ENCODE measurements around the gene LYPD6B. TPM values are rescaled to one million over a fixed set of nuclear protein-coding genes. Genes with fewer than 3 reads are reported as not detected.

LYPD6B gene
- total RNA-seq, 2 experiments from 2014 or later, result not detected

GRCh38 chr2:149134335-149134923, 95.9 kb downstream of the LYPD6B start:
- Mint-ChIP-seq H3K36me3 (no peaks in the 10 kb centered on the region), H3K27ac (no peak overlapping the region), H3K27me3 (peaks cover 13% of the 10 kb centered on the region), H3K4me3 (no peak overlapping the region), H3K4me1 (no peaks in the 10 kb centered on the region), H3K9me3 (ENCODE audit: low read depth) (no peaks in the 10 kb centered on the region)
- CTCF ChIA-PET, result no interaction called here
- DNase-seq (no peak), ATAC-seq (no peak)

GRCh38 chr2:149136111-149136510, 97.6 kb downstream of the LYPD6B start:
- Mint-ChIP-seq H3K4me1 (no peaks in the 10 kb centered on the region), H3K4me3 (no peak overlapping the region), H3K36me3 (no peaks in the 10 kb centered on the region), H3K27ac (no peak overlapping the region), H3K9me3 (ENCODE audit: low read depth) (no peaks in the 10 kb centered on the region), H3K27me3 (peaks cover 15% of the 10 kb centered on the region)
- ATAC-seq (no peak), DNase-seq (no peak)
- CTCF ChIA-PET, result no interaction called here

- Mint-ChIP-seq H3K4me1 (no peaks in the 10 kb centered on the region), H3K4me3 (no peak overlapping the region), H3K27me3 (peaks cover 18% of the 10 kb centered on the region), H3K27ac (no peak overlapping the region), H3K36me3 (no peaks in the 10 kb centered on the region), H3K9me3 (ENCODE audit: low read depth) (no peaks in the 10 kb centered on the region)
- CTCF ChIA-PET, result no interaction called here
- ATAC-seq, result no peak
- no peak for DNase-seq
Measured at GRCh38 chr2:149141046-149141445, 102.5 kb downstream of the LYPD6B start.

GRCh38 chr2:149143734-149144133, 105.2 kb downstream of the LYPD6B start:
- Mint-ChIP-seq H3K9me3 (ENCODE audit: low read depth) (no peaks in the 10 kb centered on the region), H3K4me1 (no peaks in the 10 kb centered on the region), H3K36me3 (no peaks in the 10 kb centered on the region), H3K4me3 (no peak overlapping the region), H3K27ac (no peak overlapping the region), H3K27me3 (peaks cover 22% of the 10 kb centered on the region)
- DNase-seq (no peak), ATAC-seq (no peak)
- CTCF ChIA-PET, result no interaction called here

GRCh38 chr2:149145314-149146295, 107.1 kb downstream of the LYPD6B start:
- Mint-ChIP-seq H3K27me3 (peaks cover 23% of the 10 kb centered on the region), H3K36me3 (no peaks in the 10 kb centered on the region), H3K4me1 (no peaks in the 10 kb centered on the region), H3K27ac (no peak overlapping the region), H3K4me3 (no peak overlapping the region), H3K9me3 (ENCODE audit: low read depth) (no peaks in the 10 kb centered on the region)
- CTCF ChIA-PET, result no interaction called here
- ATAC-seq (no peak), DNase-seq (no peak)

- H3K4me3 Mint-ChIP-seq, result no peak overlapping the region
- CTCF ChIA-PET, result no interaction called here
- peaks cover 22% of the 10 kb centered on the region for H3K27me3 Mint-ChIP-seq
- H3K4me1 Mint-ChIP-seq, result no peaks in the 10 kb centered on the region
- H3K9me3 Mint-ChIP-seq (ENCODE audit: low read depth), result no peaks in the 10 kb centered on the region
- ATAC-seq (no peak), DNase-seq (no peak)
- H3K36me3 Mint-ChIP-seq, result no peaks in the 10 kb centered on the region
- H3K27ac Mint-ChIP-seq, result no peak overlapping the region
Measured at GRCh38 chr2:149146876-149147275, 108.4 kb downstream of the LYPD6B start.

- no peak for DNase-seq
- Mint-ChIP-seq H3K27me3 (peaks cover 18% of the 10 kb centered on the region), H3K27ac (no peak overlapping the region), H3K4me3 (no peak overlapping the region), H3K9me3 (ENCODE audit: low read depth) (no peaks in the 10 kb centered on the region), H3K36me3 (no peaks in the 10 kb centered on the region), H3K4me1 (no peaks in the 10 kb centered on the region)
- CTCF ChIA-PET, result no interaction called here
- ATAC-seq, result no peak
Measured at GRCh38 chr2:149148194-149149006, 109.9 kb downstream of the LYPD6B start.

- no peaks in the 10 kb centered on the region for H3K4me1 Mint-ChIP-seq
- DNase-seq, result no peak
- peaks cover 18% of the 10 kb centered on the region for H3K27me3 Mint-ChIP-seq
- no peak for ATAC-seq
- H3K36me3 Mint-ChIP-seq, result no peaks in the 10 kb centered on the region
- no peaks in the 10 kb centered on the region for H3K9me3 Mint-ChIP-seq (ENCODE audit: low read depth)
- CTCF ChIA-PET, result no interaction called here
- no peak overlapping the region for H3K4me3 Mint-ChIP-seq
- H3K27ac Mint-ChIP-seq, result no peak overlapping the region
Measured at GRCh38 chr2:149149007-149149297, 110.5 kb downstream of the LYPD6B start.

- H3K4me1 Mint-ChIP-seq, result no peaks in the 10 kb centered on the region
- H3K27ac Mint-ChIP-seq, result no peak overlapping the region
- CTCF ChIA-PET, result no interaction called here
- no peak overlapping the region for H3K4me3 Mint-ChIP-seq
- ATAC-seq, result no peak
- DNase-seq, result no peak
- H3K9me3 Mint-ChIP-seq (ENCODE audit: low read depth), result no peaks in the 10 kb centered on the region
- peaks cover 18% of the 10 kb centered on the region for H3K27me3 Mint-ChIP-seq
- H3K36me3 Mint-ChIP-seq, result no peaks in the 10 kb centered on the region
Measured at GRCh38 chr2:149152469-149152953, 114.0 kb downstream of the LYPD6B start.

GRCh38 chr2:149155196-149155969, 116.9 kb downstream of the LYPD6B start:
- Mint-ChIP-seq H3K36me3 (no peaks in the 10 kb centered on the region), H3K4me3 (no peak overlapping the region), H3K27me3 (peaks cover 20% of the 10 kb centered on the region), H3K27ac (no peak overlapping the region), H3K9me3 (ENCODE audit: low read depth) (no peaks in the 10 kb centered on the region), H3K4me1 (no peaks in the 10 kb centered on the region)
- DNase-seq (no peak), ATAC-seq (no peak)
- CTCF ChIA-PET, result no interaction called here

GRCh38 chr2:149155988-149156387, 117.5 kb downstream of the LYPD6B start:
- no peak for ATAC-seq
- no peak overlapping the region for H3K4me3 Mint-ChIP-seq
- no peaks in the 10 kb centered on the region for H3K9me3 Mint-ChIP-seq (ENCODE audit: low read depth)
- H3K4me1 Mint-ChIP-seq, result peaks cover 2% of the 10 kb centered on the region
- H3K36me3 Mint-ChIP-seq, result no peaks in the 10 kb centered on the region
- H3K27me3 Mint-ChIP-seq, result peaks cover 26% of the 10 kb centered on the region
- DNase-seq, result no peak
- CTCF ChIA-PET, result no interaction called here
- H3K27ac Mint-ChIP-seq, result no peak overlapping the region

- ATAC-seq (no peak), DNase-seq (no peak)
- Mint-ChIP-seq H3K9me3 (ENCODE audit: low read depth) (no peaks in the 10 kb centered on the region), H3K4me3 (no peak overlapping the region), H3K36me3 (no peaks in the 10 kb centered on the region), H3K27ac (no peak overlapping the region), H3K27me3 (peaks cover 24% of the 10 kb centered on the region), H3K4me1 (peaks cover 5% of the 10 kb centered on the region)
- CTCF ChIA-PET, result no interaction called here
Measured at GRCh38 chr2:149156971-149157740, 118.7 kb downstream of the LYPD6B start.
